ENCODE measurements around the gene PRKCE.

Gene PRKCE

GRCh38 chr2:45759310-45759851 is 107.9 kb downstream of the PRKCE start:
- no peak for DNase-seq

DNA sequence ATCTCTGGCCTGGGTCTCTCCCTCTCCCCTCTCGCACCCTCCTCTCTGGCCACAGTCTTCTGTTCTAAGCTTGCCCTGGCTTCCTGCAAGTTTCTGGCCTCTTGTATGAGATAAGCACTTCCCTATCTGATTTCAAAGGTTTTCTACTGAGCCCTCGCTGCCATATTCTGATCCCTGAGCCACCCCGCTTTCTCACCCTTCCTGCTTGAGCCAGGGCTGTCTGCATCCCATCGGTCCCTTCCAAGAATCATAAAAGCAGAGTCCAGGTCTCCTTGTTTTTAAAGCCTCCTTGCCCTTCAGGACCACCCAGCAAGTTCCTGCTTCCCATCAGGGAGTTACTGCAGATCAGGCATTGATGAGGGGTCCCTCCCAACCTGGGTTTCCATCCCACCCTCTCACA is 110.2 kb downstream of the PRKCE start:
- DNase-seq: no peak

DNA sequence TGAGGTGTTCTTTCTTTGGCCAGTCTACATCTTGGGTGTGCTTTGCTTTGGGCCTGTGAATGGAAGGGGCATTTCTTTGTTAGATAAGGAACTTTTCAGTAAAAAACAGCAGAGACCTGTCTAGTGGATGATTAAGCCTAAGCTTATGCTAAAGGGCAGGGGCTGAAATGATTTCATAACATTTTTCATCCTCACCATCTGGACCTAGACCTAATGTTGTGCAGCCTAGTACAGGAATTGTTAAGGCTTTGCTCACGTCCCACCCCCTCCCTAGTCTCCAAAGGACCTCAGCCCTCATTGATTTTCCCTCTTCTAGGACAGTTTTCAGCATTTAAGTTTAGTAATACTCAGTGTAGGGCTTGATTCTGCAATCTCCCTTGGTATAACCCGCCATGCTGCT is 111.8 kb downstream of the PRKCE start:
- DNase-seq: no peak

DNA sequence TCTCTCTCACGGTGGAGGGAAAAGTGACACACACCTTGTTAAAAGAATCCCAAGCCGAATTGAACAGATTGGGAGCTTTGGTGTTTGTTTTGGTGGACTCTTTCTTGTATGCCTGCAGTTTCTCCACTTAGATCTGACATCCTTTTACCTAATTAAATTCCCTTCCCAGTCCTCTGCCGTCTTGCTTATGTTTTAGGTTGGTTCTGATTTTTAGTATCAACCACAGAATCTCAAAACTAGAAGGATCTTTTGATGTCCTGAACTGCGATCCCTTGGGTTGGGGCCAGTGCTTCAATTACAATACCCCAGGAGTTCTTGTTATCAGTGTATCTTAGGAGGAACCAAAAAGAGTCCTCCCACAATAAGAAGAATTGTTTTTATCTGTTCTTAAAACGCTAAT is 112.3 kb downstream of the PRKCE start:
- DNase-seq: no peak

GRCh38 chr2:45765007-45765727 is 113.7 kb downstream of the PRKCE start:
- DNase-seq: no peak

- no peak for DNase-seq
Measured at GRCh38 chr2:45765728-45766254, 114.3 kb downstream of the PRKCE start.

DNA sequence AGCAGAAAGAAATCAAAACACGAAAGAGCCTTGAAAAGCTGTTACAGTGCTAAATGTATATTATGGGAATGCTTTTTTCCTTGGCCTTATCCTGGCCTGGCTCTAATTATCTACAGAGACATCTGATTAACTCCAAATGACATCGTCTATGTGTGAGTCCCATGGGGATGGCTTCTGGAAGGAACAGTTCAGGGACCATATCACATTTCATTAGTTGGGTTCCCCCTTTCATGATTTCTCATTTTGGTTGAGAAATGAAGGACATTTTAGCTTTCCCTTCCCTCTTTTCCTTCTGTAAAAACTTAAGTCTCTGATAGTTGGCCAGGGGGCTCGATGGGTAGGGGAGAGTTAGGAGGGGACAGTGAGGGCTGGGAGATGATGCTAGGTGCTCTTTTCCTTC is 116.7 kb downstream of the PRKCE start:
- DNase-seq: no peak

GRCh38 chr2:45769056-45769455 is 117.6 kb downstream of the PRKCE start:
- DNase-seq: no peak

DNA sequence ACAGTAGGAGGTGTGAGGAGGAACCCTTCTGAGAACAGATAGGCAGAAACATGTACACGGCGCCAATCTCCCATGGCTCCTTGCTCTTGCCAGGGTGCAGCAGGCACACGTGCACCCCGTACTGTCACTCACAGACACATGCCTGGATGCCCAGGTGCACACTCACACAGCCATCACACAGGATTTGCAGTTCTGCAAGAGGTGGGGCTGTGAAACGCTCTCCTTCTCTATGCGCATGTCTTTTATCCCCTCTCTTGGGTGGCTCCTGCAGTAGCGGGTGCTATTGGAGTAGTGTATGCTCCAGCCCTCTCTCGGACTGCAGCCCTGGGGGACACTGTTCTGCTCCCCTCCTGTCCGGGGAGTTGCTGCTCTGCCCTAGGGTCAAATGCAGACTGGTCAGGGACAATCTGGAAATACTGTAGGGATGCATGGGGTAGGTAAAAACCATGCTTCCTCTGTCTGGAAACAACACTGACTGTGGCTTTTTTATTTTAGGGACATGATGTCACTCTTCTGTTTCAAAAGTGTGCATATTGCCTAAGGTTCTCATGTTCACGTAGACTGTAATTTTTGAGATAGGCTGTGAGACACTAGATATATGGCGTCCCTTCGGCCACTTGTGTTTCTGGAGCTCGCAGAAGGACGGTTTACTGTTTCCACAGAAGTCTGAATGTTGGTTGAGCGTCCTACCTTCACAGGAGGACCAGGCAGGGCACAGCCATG is 118.5 kb downstream of the PRKCE start:
- DNase-seq: no peak

GRCh38 chr2:45770811-45771210 is 119.3 kb downstream of the PRKCE start:
- no peak for DNase-seq

- DNase-seq: no peak
Measured at GRCh38 chr2:45771261-45771660, 119.8 kb downstream of the PRKCE start.

DNA sequence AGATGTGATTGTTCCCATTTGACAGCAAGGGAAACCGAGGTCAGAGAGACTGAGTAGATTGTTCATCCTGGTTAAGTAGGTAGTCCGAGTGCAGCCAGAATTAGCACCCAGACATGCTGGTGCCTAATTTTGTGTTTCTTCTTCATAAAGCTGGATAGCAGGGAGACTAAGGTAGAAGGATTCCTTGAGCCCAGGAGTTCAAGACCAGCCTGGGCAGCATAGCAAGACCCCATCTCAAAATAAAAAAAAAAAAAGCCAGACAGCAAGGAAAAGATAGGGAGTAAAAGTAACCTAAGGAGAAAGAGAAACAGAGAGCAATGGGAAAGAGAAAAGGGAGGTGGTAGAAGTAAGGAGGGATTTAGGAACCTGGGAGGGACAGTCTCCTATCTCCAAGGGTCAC is 120.6 kb downstream of the PRKCE start:
- no peak for DNase-seq

- DNase-seq: no peak
Measured at GRCh38 chr2:45773909-45774308, 122.4 kb downstream of the PRKCE start.

DNA sequence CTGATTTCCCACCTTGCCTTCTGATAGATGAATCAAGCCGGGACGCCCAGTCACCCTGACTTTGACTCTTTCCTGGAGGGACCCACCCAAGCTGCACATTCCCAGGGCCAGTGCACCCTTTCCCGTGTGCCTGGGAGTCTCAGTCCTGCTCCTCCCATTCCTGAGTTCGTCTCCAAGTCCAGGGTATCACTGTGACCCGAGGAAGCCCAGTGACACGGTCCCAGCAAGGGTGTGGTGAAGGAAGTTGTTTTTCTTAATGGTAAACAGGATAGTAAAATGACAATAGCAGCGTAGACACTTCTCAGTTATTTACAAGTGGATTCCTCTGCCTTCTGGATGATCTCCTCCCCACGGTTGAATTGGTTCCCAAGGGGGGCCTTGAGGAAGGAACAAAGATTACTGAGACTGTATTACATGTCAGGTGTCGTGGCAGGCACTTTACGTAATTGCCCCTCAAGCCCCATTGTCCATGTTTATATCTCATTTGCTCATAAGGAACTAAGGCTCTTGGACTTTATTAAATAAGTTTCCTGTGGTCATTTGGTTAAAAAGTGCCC is 123.3 kb downstream of the PRKCE start:
- DNase-seq: no peak

GRCh38 chr2:45776160-45776955 is 124.9 kb downstream of the PRKCE start:
- no peak for DNase-seq

DNA sequence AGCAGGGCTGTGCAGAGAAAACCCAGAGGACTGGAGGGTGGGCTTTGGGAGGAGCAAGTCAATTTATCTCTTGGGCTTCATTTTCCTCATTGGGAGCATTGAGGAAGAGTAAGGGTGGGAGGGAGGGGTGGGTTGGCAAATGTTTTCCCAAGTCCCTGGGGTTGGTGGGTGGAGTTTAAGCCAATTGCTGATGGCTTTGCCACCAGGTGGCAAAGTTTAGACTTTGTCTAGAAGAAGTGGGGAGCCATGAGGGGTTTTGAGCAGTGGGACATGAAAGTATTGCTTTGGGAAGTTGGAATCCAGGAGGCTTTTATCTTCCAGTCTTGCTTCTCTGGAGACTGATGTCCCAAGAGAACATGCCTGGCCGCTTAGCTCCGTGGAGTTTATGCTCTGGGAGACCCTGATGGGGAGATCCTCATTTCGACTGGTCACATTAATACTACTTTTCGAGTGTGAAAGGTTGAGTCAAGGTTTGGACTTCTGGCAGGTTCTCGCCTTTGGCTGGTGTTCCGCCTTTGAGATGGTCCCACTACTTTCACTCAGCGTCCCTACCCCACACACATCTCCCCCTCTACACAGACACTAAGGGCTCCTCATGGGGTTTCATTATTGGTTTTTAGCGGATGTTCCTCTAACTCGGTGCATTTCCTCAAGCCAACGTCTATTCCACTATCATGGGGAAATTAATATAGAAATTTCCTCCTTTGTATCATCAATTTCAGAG is 126.7 kb downstream of the PRKCE start:
- no peak for DNase-seq

DNA sequence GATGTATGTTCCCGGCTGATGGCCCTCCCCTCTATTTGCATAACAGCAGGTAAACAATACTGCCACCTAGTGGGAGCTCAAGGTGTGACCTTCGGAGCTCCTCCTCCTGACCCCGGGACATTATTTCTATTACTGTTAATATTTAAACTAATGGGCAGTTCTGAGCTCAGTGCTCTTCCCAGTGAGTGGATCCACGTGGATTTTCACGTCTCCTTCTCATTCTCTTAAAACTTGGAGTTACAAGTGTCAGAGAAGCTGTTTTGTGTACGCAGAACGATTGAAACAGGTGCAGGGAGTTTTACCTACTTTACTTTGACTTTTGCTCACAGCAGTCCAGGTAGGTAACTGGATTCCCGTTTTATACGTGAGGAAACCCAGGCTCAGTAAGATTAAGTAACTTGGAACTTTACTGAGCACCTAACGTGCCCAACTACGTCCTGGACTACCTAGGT is 127.3 kb downstream of the PRKCE start:
- peak; percentile 53 for DNase-seq

DNA sequence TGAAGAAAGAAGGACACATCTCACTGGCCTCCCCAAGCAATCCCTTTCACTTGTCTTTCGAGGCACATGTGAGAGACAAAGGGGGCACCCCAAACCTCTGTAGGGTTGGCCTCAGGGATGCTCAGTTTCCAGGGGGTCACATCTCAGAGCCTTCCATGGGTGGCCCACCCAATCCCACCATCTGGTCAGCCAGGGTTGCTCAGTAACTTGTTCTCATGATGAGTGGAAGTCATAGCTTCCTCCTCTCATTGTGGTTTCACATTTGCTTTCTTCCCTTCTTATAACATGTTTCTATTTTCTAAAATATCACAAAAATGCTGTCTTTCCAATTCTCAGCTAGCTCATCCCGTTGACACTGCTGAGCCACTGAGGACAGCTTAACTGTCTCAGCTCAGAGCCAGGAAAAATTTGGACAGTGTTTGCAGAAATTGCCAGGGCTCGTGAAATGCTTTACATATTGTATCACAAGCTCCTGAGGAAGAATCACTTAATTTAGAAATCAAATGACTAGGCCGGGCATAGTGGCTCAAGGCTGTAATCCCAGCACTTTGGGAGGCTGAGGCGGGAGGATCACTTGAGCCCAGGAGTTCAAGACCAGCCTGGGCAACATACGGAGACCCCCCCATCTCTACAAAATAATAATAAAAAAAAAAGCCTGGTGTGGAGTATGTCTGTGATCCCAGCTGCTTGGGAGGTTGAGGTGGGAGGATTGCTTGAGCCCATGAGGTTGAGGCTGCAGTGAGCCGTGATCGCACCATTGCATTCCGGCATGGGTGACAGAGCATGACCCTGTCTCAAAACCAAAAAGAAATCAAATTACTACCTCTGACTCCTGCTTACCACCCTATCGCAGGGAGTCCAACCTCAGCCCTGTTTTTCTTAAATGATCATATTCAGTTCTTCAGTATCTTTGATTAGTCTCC is 129.3 kb downstream of the PRKCE start:
- DNase-seq: no peak

DNA sequence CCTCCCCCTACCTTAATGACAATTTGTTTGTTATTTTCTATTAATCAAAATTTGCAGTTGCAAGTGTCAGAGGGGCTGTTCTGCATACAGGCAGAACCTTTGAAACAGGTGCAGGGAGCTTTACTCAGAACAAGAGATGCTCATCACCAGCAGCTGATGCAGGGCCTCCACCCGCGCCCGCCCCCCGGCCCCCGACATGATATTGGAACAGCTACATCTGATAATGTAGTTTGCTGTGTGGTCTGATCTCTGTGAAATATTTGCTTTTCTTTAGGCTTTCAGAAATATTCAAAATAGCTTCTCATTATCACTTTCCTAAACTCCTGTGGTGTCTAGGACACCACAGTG is 130.0 kb downstream of the PRKCE start:
- DNase-seq: no peak

DNA sequence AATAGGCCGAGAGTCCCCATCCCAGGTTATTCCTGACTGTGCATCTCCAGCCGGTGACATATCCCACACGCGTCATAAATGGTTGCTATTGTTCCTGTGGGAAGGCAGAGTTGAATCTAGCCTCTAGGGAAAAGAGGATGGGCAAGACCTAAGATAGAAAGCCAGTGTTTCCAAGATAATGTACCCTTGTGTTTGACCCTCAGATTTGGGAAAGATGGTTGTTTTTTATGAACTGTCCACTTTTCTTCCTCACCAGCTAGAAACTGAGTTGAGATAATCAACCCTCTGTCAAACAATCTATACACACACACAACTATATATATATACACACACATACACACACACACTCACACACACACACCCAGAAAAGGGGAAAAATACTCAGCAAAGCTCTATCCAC is 131.0 kb downstream of the PRKCE start:
- no peak for DNase-seq

GRCh38 chr2:45782986-45783385 is 131.5 kb downstream of the PRKCE start:
- no peak for DNase-seq
